Measurements from ENCODE around the gene EBF3. TPM values are rescaled to one million over a fixed set of nuclear protein-coding genes. Genes with fewer than 3 reads are reported as not detected.

Gene EBF3
- 28.6 TPM for total RNA-seq
- long read RNA-seq, partial matches to known transcripts: 0 of 11 reads
- long read RNA-seq, other reads (novel, unspliced or antisense): 11 of 11 reads

- no peak for DNase-seq (ENCODE audit: low spot score)
Observed at GRCh38 chr10:129963641-129964501, at the start of gene EBF3. TSS of gene EBF3 (minus strand) at chr10:129964274. CDS start at chr10:129963768, 506 bp downstream.

- no peak for DNase-seq (ENCODE audit: low spot score)
Observed at GRCh38 chr10:130013335-130014262, 49.5 kb upstream of the EBF3 start.

- no peak for DNase-seq (ENCODE audit: low spot score)
Observed at GRCh38 chr10:130012129-130012528, 48.1 kb upstream of the EBF3 start.

GRCh38 chr10:130010653-130011052 is 46.6 kb upstream of the EBF3 start:
- DNase-seq (ENCODE audit: low spot score): no peak

GRCh38 chr10:130009228-130009627 is 45.2 kb upstream of the EBF3 start:
- no peak for DNase-seq (ENCODE audit: low spot score)

GRCh38 chr10:130003787-130004613 is 39.9 kb upstream of the EBF3 start:
- no peak for DNase-seq (ENCODE audit: low spot score)

GRCh38 chr10:130003166-130003565 is 39.1 kb upstream of the EBF3 start:
- DNase-seq (ENCODE audit: low spot score): no peak

GRCh38 chr10:130002606-130003005 is 38.5 kb upstream of the EBF3 start:
- DNase-seq (ENCODE audit: low spot score): no peak

- no peak for DNase-seq (ENCODE audit: low spot score)
Observed at GRCh38 chr10:130000918-130001317, 36.8 kb upstream of the EBF3 start.

- DNase-seq (ENCODE audit: low spot score): no peak
Observed at GRCh38 chr10:129999140-129999539, 35.1 kb upstream of the EBF3 start.

- no peak for DNase-seq (ENCODE audit: low spot score)
Observed at GRCh38 chr10:129993621-129994020, 29.5 kb upstream of the EBF3 start.

- no peak for DNase-seq (ENCODE audit: low spot score)
Observed at GRCh38 chr10:129992356-129992755, 28.3 kb upstream of the EBF3 start.

GRCh38 chr10:129982825-129983224 is 18.8 kb upstream of the EBF3 start:
- no peak for DNase-seq (ENCODE audit: low spot score)

- no peak for DNase-seq (ENCODE audit: low spot score)
Observed at GRCh38 chr10:129978980-129979379, 14.9 kb upstream of the EBF3 start.

GRCh38 chr10:129978322-129978721 is 14.2 kb upstream of the EBF3 start:
- no peak for DNase-seq (ENCODE audit: low spot score)

- DNase-seq (ENCODE audit: low spot score): no peak
Observed at GRCh38 chr10:129977794-129978193, 13.7 kb upstream of the EBF3 start.

GRCh38 chr10:129973674-129974059 is 9.6 kb upstream of the EBF3 start:
- peak; percentile 89 for DNase-seq (ENCODE audit: low spot score)

GRCh38 chr10:129972966-129973673 is 9.0 kb upstream of the EBF3 start:
- DNase-seq (ENCODE audit: low spot score): peak; percentile 87

- DNase-seq (ENCODE audit: low spot score): no peak
Observed at GRCh38 chr10:129972145-129972965, 8.3 kb upstream of the EBF3 start.
